Caco-2 (cell line): ENCODE measurements around the gene NSF. TPM values are rescaled to one million over a fixed set of nuclear protein-coding genes. Genes with fewer than 3 reads are reported as not detected.

Experiments
- BruUV-seq: library from RNA; stranded (reverse); fragments of 400-500 nt; replicated peaks from 2 replicates; lab custom pipeline; 2021; lab: Mats Ljungman, UMichigan
- CTCF ChIA-PET: fragments of 300-600 bp; sonication (Branson Sonifier 250); formaldehyde crosslinking; loops from one replicate; lab custom pipeline; 2022; ENCODE audit warnings: antibody characterized with exemption; lab: Charles Lee
- POLR2A ChIA-PET: fragments of 300-600 bp; sonication (Branson Sonifier 250); formaldehyde crosslinking; loops from one replicate; lab custom pipeline; 2022; ENCODE audit warnings: antibody characterized with exemption; lab: Charles Lee
- DNase-seq, 2 experiments: peaks; one replicate each; pipeline versions ENCODE4 v3.0.0 to v3.0.0-alpha.2; 2020 to 2022
- H3K27me3 ChIP-seq: replicated peaks from 2 replicates; pipeline ENCODE4 v1.6.0; 2011; ENCODE audit warnings: low read length; ENCODE audit not compliant: control insufficient read depth, insufficient read depth
- H3K36me3 ChIP-seq: 2 replicates; pipeline ENCODE4 v1.5.1; 2011; ENCODE audit warnings: low read length; ENCODE audit not compliant: control insufficient read depth, insufficient read depth
- H3K4me1 ChIP-seq: fragments of 250-450 bp; sonication (Bioruptor Pico); 2 replicates; pipeline ENCODE4 v1.5.1; 2020; ENCODE audit warnings: mild to moderate bottlenecking
- H3K4me3 ChIP-seq: 2 replicates; pipeline ENCODE4 v1.5.1; 2011; ENCODE audit warnings: low read depth, mild to moderate bottlenecking, control low read depth, low read length
- H3K9me3 ChIP-seq: fragments of 250-450 bp; sonication (Bioruptor Pico); 2 replicates; pipeline ENCODE4 v1.5.1; 2020; ENCODE audit warnings: mild to moderate bottlenecking, moderate library complexity
- H3K27ac Mint-ChIP-seq: one replicate; pipeline ENCODE4 v1.8.0; 2022; ENCODE audit warnings: mixed read lengths; ENCODE audit not compliant: unreplicated experiment
- H3K27me3 Mint-ChIP-seq: one replicate; pipeline ENCODE4 v1.8.0; 2022; ENCODE audit warnings: mixed read lengths; ENCODE audit not compliant: insufficient read depth, unreplicated experiment
- H3K36me3 Mint-ChIP-seq: one replicate; pipeline ENCODE4 v1.8.0; 2022; ENCODE audit warnings: mild to moderate bottlenecking, mixed read lengths; ENCODE audit not compliant: insufficient read depth, unreplicated experiment
- H3K4me1 Mint-ChIP-seq: one replicate; pipeline ENCODE4 v1.8.0; 2022; ENCODE audit warnings: low read depth, mixed read lengths; ENCODE audit not compliant: unreplicated experiment
- H3K4me3 Mint-ChIP-seq: one replicate; pipeline ENCODE4 v1.8.0; 2022; ENCODE audit warnings: mild to moderate bottlenecking, moderate library complexity, mixed read lengths; ENCODE audit not compliant: unreplicated experiment
- H3K9me3 Mint-ChIP-seq: one replicate; pipeline ENCODE4 v1.8.0; 2022; ENCODE audit warnings: mixed read lengths; ENCODE audit not compliant: unreplicated experiment
- CTCF ChIP-seq, 2 experiments: fragments of 200-600 bp in 1 of 2; IDR thresholded peaks; 1 replicate in 1 of 2; 2 replicates in 1 of 2; pipeline versions ENCODE4 v1.5.1 to v1.8.0; 2011 to 2022; ENCODE audit warnings: antibody characterized with exemption in 1 of 2, control low read depth in 1 of 2, inconsistent platforms in 1 of 2, low read depth in 1 of 2, low read length in 1 of 2, mild to moderate bottlenecking in 1 of 2, moderate library complexity in 1 of 2; ENCODE audit not compliant: insufficient read depth in 1 of 2, severe bottlenecking in 1 of 2, unreplicated experiment in 1 of 2
- intact Hi-C: fragments of 100-400 bp; cut with micrococcal nuclease; formaldehyde crosslinking; loops from one replicate; pipeline ENCODE4 v1.10.0; 2022; ENCODE audit not compliant: unreplicated experiment
- total RNA-seq: library from RNA; stranded (reverse); gene quantifications from 2 replicates; pipeline ENCODE4 v1.2.3, GENCODE V29; 2022

The NSF gene
- total RNA-seq, 1 experiment from 2014 or later, result 53.8 TPM

- POLR2A ChIA-PET, result no interaction called here
Measured at GRCh38 chr17:46796956-46797530, 206.6 kb downstream of the NSF start.

GRCh38 chr17:46800573-46800972 is 210.1 kb downstream of the NSF start:
- no peak for TF ChIP-seq CTCF (IDR thresholded peaks at IDR 0.05; ENCODE audit: insufficient read depth in 1 of 2, low read depth in 1 of 2, low read length in 1 of 2, severe bottlenecking in 1 of 2, unreplicated experiment in 1 of 2)
- H3K4me3 ChIP-seq, result no peak overlapping the region
- Mint-ChIP-seq H3K4me1 (no peaks in the 10 kb centered on the region), H3K27me3 (no peaks in the 10 kb centered on the region), H3K27ac (no peak overlapping the region), H3K4me3 (no peak overlapping the region), H3K9me3 (peaks cover 10% of the 10 kb centered on the region), H3K36me3 (no peaks in the 10 kb centered on the region)
- POLR2A ChIA-PET, result no interaction called here
- no peak for DNase-seq
- no peaks in the 10 kb centered on the region for H3K4me1 ChIP-seq
- H3K36me3 ChIP-seq, result no peaks in the 10 kb centered on the region
- BruUV-seq, result no TSS peak
- intact Hi-C loops, result no loop called here
- CTCF ChIA-PET, result no interaction called here
- H3K9me3 ChIP-seq, result no peaks in the 10 kb centered on the region
- no peaks in the 10 kb centered on the region for H3K27me3 ChIP-seq

More at GRCh38 chr17:46796956-46797530, 206.6 kb downstream of the NSF start:
- no peak for DNase-seq
- Histone ChIP-seq H3K4me1 (no peaks in the 10 kb centered on the region), H3K4me3 (no peak overlapping the region), H3K9me3 (no peaks in the 10 kb centered on the region), H3K27me3 (no peaks in the 10 kb centered on the region), H3K36me3 (no peaks in the 10 kb centered on the region)
- Mint-ChIP-seq H3K9me3 (no peaks in the 10 kb centered on the region), H3K4me1 (no peaks in the 10 kb centered on the region), H3K36me3 (no peaks in the 10 kb centered on the region), H3K27me3 (peaks cover 3% of the 10 kb centered on the region), H3K27ac (no peak overlapping the region), H3K4me3 (no peak overlapping the region)
- no peak for TF ChIP-seq CTCF (IDR thresholded peaks at IDR 0.05; ENCODE audit: insufficient read depth in 1 of 2, low read depth in 1 of 2, low read length in 1 of 2, severe bottlenecking in 1 of 2, unreplicated experiment in 1 of 2)
- BruUV-seq, result no TSS peak
- CTCF ChIA-PET, result no interaction called here
- intact Hi-C loops, result no loop called here

GRCh38 chr17:46802800-46803199 is 212.3 kb downstream of the NSF start:
- no peaks in the 10 kb centered on the region for H3K36me3 ChIP-seq
- POLR2A ChIA-PET, result no interaction called here
- no peaks in the 10 kb centered on the region for H3K4me1 Mint-ChIP-seq

More at GRCh38 chr17:46802800-46803199, 212.3 kb downstream of the NSF start:
- H3K4me3 Mint-ChIP-seq, result no peak overlapping the region
- Histone ChIP-seq H3K4me3 (no peak overlapping the region), H3K4me1 (no peaks in the 10 kb centered on the region), H3K9me3 (no peaks in the 10 kb centered on the region), H3K27me3 (no peaks in the 10 kb centered on the region)
- CTCF ChIA-PET, result no interaction called here
- H3K27ac Mint-ChIP-seq, result no peak overlapping the region
- intact Hi-C loops, result no loop called here
- no peak for TF ChIP-seq CTCF (IDR thresholded peaks at IDR 0.05; ENCODE audit: insufficient read depth in 1 of 2, low read depth in 1 of 2, low read length in 1 of 2, severe bottlenecking in 1 of 2, unreplicated experiment in 1 of 2)
- no peaks in the 10 kb centered on the region for H3K36me3 Mint-ChIP-seq
- H3K27me3 Mint-ChIP-seq, result no peaks in the 10 kb centered on the region
- H3K9me3 Mint-ChIP-seq, result peaks cover 10% of the 10 kb centered on the region
- BruUV-seq, result no TSS peak
- no peak for DNase-seq
